ENCODE data around the gene STAT5A.

The STAT5A gene

DNA sequence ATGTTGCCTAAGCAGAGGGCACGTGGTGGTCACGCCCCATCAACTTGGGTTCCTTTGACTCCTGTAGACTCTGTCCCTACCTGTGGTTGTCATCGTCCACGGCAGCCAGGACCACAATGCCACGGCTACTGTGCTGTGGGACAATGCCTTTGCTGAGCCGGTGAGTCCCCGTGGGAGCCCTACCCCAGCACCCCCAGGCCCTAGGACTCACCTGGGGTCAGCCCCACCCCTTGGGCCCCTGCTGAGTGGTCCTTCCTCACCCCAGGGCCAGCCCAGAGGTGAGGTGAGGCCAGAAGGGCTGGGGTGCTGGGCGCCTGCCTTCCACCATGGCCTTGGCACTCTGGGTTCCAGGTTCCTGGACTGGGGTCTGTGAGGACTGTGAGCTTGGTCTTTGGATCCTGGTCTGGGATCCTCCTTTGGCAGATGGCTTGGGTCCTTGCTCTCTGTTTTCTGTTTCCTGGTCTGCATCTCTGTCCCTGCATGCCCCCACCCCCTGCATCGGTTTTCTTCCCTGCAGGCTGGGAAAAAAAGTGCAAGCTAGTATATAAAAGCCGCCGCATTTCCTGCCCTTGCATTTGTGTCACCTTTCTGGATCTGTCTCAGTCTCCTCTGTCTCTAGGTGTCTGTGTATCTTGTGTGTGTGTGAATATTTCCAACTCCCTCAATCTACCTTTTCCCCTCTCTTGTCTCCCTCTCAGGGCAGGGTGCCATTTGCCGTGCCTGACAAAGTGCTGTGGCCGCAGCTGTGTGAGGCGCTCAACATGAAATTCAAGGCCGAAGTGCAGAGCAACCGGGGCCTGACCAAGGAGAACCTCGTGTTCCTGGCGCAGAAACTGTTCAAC is 17.5 kb downstream of the STAT5A start:
- no peak for DNase-seq (ENCODE audit: low read depth)
- H3K4me3 ChIP-seq (ENCODE audit: low read depth, low read length): no peak overlapping the region
- TF ChIP-seq, protein P1, sequence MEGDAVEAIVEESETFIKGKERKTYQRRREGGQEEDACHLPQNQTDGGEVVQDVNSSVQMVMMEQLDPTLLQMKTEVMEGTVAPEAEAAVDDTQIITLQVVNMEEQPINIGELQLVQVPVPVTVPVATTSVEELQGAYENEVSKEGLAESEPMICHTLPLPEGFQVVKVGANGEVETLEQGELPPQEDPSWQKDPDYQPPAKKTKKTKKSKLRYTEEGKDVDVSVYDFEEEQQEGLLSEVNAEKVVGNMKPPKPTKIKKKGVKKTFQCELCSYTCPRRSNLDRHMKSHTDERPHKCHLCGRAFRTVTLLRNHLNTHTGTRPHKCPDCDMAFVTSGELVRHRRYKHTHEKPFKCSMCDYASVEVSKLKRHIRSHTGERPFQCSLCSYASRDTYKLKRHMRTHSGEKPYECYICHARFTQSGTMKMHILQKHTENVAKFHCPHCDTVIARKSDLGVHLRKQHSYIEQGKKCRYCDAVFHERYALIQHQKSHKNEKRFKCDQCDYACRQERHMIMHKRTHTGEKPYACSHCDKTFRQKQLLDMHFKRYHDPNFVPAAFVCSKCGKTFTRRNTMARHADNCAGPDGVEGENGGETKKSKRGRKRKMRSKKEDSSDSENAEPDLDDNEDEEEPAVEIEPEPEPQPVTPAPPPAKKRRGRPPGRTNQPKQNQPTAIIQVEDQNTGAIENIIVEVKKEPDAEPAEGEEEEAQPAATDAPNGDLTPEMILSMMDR (conservative IDR thresholded peaks at IDR 0.05; ENCODE audit: low read depth, low read length): no peak

DNA sequence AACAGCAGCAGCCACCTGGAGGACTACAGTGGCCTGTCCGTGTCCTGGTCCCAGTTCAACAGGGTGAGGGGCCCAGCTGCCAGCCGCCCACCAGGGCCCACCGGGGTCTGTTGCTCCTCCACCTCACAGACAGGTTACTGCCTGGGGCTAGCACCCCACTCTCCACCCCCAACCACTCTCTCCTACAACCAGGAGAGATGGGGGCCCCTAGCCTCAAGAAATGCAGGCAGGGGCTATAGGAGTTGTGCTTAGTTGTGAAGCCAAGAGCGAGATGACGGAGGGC is 18.0 kb downstream of the STAT5A start:
- H3K4me3 ChIP-seq (ENCODE audit: low read depth, low read length): no peak overlapping the region
- DNase-seq (ENCODE audit: low read depth): no peak
- TF ChIP-seq, protein P1 (conservative IDR thresholded peaks at IDR 0.05; ENCODE audit: low read depth, low read length): no peak

DNA sequence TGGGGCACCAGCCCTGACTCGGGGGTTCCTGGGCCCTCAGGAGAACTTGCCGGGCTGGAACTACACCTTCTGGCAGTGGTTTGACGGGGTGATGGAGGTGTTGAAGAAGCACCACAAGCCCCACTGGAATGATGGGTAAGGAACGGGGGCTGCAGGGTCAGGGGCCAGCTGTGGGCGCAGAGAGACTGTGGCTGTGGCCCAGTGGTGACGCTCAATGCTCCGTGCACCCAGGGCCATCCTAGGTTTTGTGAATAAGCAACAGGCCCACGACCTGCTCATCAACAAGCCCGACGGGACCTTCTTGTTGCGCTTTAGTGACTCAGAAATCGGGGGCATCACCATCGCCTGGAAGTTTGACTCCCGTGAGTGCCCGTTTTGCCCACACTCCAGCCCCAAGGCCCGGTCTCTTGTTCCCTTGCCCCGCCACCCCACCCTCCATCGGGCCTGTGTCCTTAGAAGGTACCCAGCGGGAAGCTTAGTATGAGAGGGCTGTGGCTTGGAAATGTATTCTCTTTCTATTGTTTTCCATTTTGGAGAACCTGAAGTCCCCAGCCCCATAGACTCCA is 19.1 kb downstream of the STAT5A start:
- no peak for DNase-seq (ENCODE audit: low read depth)
- no peak overlapping the region for H3K4me3 ChIP-seq (ENCODE audit: low read depth, low read length)
- TF ChIP-seq, protein P1 (conservative IDR thresholded peaks at IDR 0.05; ENCODE audit: low read depth, low read length): no peak

DNA sequence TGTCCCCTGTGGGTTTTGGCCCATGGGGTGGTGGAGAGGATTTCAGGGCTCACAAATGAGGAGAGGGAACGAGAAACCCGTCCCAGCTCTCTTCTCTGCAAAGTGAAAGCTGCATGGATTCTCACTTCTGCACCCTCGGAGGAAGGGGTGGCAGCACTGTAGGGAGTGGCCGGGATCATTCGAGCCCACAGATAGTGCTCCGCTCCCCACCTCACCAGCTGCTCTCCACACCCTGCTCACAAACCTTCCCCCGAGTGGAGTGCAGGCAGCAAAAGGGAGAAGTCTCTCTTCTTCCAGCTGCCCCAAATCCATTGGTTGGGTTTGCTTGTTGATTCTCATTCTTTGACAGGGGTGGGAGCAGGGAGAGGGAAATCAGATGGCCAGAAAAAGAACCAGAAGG is 20.1 kb downstream of the STAT5A start:
- no peak for DNase-seq (ENCODE audit: low read depth)
- TF ChIP-seq, protein P1 (conservative IDR thresholded peaks at IDR 0.05; ENCODE audit: low read depth, low read length): no peak
- H3K4me3 ChIP-seq (ENCODE audit: low read depth, low read length): no peak overlapping the region

DNA sequence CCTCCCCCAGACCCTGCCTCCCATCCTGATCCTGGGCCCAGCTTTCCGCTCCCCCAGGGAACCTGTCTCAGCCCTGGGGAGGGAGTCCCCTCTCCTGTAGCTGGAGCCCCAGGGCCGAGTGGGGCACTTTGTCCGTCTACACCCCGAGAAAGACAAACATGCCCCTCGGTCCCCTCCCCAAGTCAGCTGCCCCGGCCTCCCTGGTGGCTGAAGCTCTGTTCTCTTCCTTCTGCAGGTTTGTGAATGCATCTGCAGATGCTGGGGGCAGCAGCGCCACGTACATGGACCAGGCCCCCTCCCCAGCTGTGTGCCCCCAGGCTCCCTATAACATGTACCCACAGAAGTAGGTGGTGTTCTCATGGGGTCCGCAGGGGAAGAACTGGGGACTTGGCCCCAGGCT is 20.8 kb downstream of the STAT5A start:
- TF ChIP-seq, protein P1 (conservative IDR thresholded peaks at IDR 0.05; ENCODE audit: low read depth, low read length): no peak
- no peak for DNase-seq (ENCODE audit: low read depth)

DNA sequence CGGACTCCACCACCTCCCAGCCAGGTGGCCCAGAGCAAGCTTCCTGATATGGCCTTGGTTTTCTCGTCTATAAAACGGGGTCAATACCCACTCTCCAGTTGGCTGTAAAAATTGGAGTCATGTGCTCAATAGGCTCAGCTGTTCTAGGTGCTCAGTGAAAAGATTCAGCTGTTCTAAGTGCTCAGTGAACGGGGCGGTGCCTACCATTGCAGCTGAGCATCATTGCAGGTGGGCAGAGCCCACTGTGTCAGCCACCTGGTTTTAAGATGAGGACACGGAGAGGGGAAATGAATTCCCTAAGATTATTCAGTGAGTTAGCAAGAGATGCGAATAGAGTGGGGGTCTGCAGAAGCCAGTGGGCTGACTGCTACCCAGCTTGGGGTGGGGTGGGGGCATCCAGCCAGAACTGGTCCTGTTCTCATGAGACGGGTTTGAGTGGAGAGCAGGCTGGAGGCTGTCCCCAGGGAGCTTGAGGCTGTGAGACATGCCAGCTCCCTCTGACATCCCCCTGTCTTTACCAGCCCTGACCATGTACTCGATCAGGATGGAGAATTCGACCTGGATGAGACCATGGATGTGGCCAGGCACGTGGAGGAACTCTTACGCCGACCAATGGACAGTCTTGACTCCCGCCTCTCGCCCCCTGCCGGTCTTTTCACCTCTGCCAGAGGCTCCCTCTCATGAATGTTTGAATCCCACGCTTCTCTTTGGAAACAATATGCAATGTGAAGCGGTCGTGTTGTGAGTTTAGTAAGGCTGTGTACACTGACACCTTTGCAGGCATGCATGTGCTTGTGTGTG is 21.9 kb downstream of the STAT5A start:
- DNase-seq (ENCODE audit: low read depth): no peak
- TF ChIP-seq, protein P1 (conservative IDR thresholded peaks at IDR 0.05; ENCODE audit: low read depth, low read length): peak; percentile 35
- H3K4me3 ChIP-seq (ENCODE audit: low read depth, low read length): no peak overlapping the region

More for the DNA sequence above, 20.8 kb downstream of the STAT5A start:
- H3K4me3 ChIP-seq (ENCODE audit: low read depth, low read length): no peak overlapping the region

Data from choroid plexus epithelial cell (primary cell).